K562 (cell line): Measurements from ENCODE around the gene PROK1. TPM values are rescaled to one million over a fixed set of nuclear protein-coding genes. Genes with fewer than 3 reads are reported as not detected.

Source experiments
- ATAC-seq: fragments of 200-7000 bp; cut with Tn5 transposase; 3 replicates; pipeline ENCODE4 v1.9.1; 2020; ENCODE audit warnings: moderate library complexity
- BruUV-seq: library from RNA; stranded (reverse); fragments of 400-500 nt; replicated peaks from 2 replicates; lab custom pipeline; 2021; lab: Mats Ljungman, UMichigan
- CTCF ChIA-PET: fragments of 300-600 bp; formaldehyde crosslinking; extraction: SDS; loops from one replicate; lab custom pipeline; 2021; ENCODE audit warnings: low intra/inter-chr PET ratio; lab: Yijun Ruan, JAX
- POLR2A ChIA-PET: fragments of 300-600, 350-650 bp; sonication (Branson Sonifier 250); formaldehyde crosslinking; extraction: SDS; loops from one replicate; lab custom pipeline; 2021; ENCODE audit warnings: antibody characterized with exemption, inconsistent platforms; lab: Yijun Ruan, JAX
- DNase-seq, 4 experiments: peaks; one replicate each; pipeline versions ENCODE4 v3.0.0 to v3.0.0-alpha.2; 2011 to 2018; ENCODE audit warnings: low spot score in 3 of 4, mixed read lengths in 3 of 4; ENCODE audit errors: extremely low read depth in 1 of 4
- FAIRE-seq: peaks from 2 replicates; lab custom pipeline; 2011; peaks lifted over from hg19 to GRCh38; lab: Jason Lieb, UNC
- H2AFZ ChIP-seq: 2 replicates; pipeline ENCODE4 v1.6.0; 2011; ENCODE audit warnings: low read depth, low read length, control low read depth, inconsistent platforms
- H3K27ac ChIP-seq: fragments of 200-600 bp; 3 replicates; pipeline ENCODE4 v1.8.0; 2011; ENCODE audit warnings: low read depth, mild to moderate bottlenecking, control low read depth, inconsistent platforms, low read length, moderate library complexity, mixed read lengths; ENCODE audit errors: extremely low read depth
- H3K27me3 ChIP-seq, 2 experiments: fragments of 300-600 bp in 1 of 2; 2 replicates in 1 of 2; 3 replicates in 1 of 2; pipeline versions ENCODE4 v1.6.0 to v1.8.0; 2011; ENCODE audit warnings: inconsistent platforms in 2 of 2, low read length in 2 of 2, mild to moderate bottlenecking in 1 of 2, mixed read lengths in 1 of 2, moderate library complexity in 1 of 2; ENCODE audit not compliant: control insufficient read depth in 2 of 2, insufficient read depth in 2 of 2
- H3K36me3 ChIP-seq: fragments of 300-600 bp; 3 replicates; pipeline ENCODE4 v1.8.0; 2011; ENCODE audit warnings: mild to moderate bottlenecking, low read length, inconsistent platforms; ENCODE audit not compliant: control insufficient read depth, insufficient read depth
- H3K4me1 ChIP-seq, 2 experiments: fragments of 200-600 bp in 1 of 2; replicated peaks in 1 of 2; 2 replicates in 1 of 2; 3 replicates in 1 of 2; pipeline versions ENCODE4 v1.5.1 to v1.8.0; 2011; ENCODE audit warnings: inconsistent platforms in 2 of 2, low read length in 2 of 2, mild to moderate bottlenecking in 1 of 2, mixed read lengths in 1 of 2, moderate library complexity in 1 of 2; ENCODE audit not compliant: control insufficient read depth in 2 of 2, insufficient read depth in 2 of 2
- H3K4me2 ChIP-seq: 2 replicates; pipeline ENCODE4 v1.6.1; 2011; ENCODE audit warnings: low read length, control low read depth, inconsistent platforms, mixed read lengths; ENCODE audit not compliant: insufficient read depth
- H3K4me3 ChIP-seq: fragments of 200-600 bp; sonication (generic), shearing (Covaris generic); 2 replicates; pipeline ENCODE4 v1.5.1; 2016; ENCODE audit warnings: control low read depth, inconsistent platforms
- H3K79me2 ChIP-seq: fragments of 200-600 bp; 3 replicates; pipeline ENCODE4 v1.8.0; 2011; ENCODE audit warnings: low read length, inconsistent platforms; ENCODE audit not compliant: control insufficient read depth, insufficient read depth
- H3K9ac ChIP-seq, 2 experiments: 2 replicates each; pipeline versions ENCODE4 v1.6.0 to v1.6.1; 2011; ENCODE audit warnings: low read depth in 2 of 2, low read length in 2 of 2, control low read depth in 1 of 2, inconsistent platforms in 1 of 2, mild to moderate bottlenecking in 1 of 2, mixed read lengths in 1 of 2; ENCODE audit not compliant: insufficient read depth in 1 of 2
- H3K9me1 ChIP-seq: one replicate; pipeline ENCODE4 v1.6.0; 2011; ENCODE audit warnings: inconsistent platforms, mild to moderate bottlenecking, low read length, moderate library complexity; ENCODE audit not compliant: control insufficient read depth, insufficient read depth
- H3K9me3 ChIP-seq: replicated peaks from 2 replicates; pipeline ENCODE4 v1.5.1; 2011; ENCODE audit warnings: low read depth, low read length, inconsistent platforms; ENCODE audit not compliant: control insufficient read depth, insufficient read depth
- H4K20me1 ChIP-seq: replicated peaks from 2 replicates; pipeline ENCODE4 v1.6.1; 2011; ENCODE audit warnings: low read length, inconsistent platforms, mixed read lengths; ENCODE audit not compliant: control insufficient read depth, insufficient read depth
- ATF7 ChIP-seq: fragments of 450-650 bp; IDR thresholded peaks from 2 replicates; pipeline ENCODE4 v1.7.1; 2014; ENCODE audit warnings: mild to moderate bottlenecking, moderate library complexity
- EP300 ChIP-seq: IDR thresholded peaks from 2 replicates; pipeline ENCODE4 v1.6.1; 2012; ENCODE audit warnings: low read length, improper control_type of control experiment
- PKNOX1 ChIP-seq: fragments of 450-650 bp; IDR thresholded peaks from 2 replicates; pipeline ENCODE4 v1.6.1; 2016
- SOX6 ChIP-seq: fragments of 450-650 bp; IDR thresholded peaks from 2 replicates; pipeline ENCODE4 v1.6.1; 2014; ENCODE audit warnings: mild to moderate bottlenecking
- TAF15 ChIP-seq: fragments of 200-400 bp; formaldehyde crosslinking; IDR thresholded peaks from 2 replicates; pipeline ENCODE4 v1.6.1; 2017; ENCODE audit warnings: mild to moderate bottlenecking, low read depth, low read length, moderate library complexity
- ZBED1 ChIP-seq: IDR thresholded peaks from 2 replicates; pipeline ENCODE4 v1.6.1; 2014
- ZBTB49 ChIP-seq: sonication (generic); formaldehyde crosslinking; IDR thresholded peaks from 2 replicates; pipeline ENCODE4 v1.8.0; 2022; ENCODE audit warnings: missing genetic modification reagents, mild to moderate bottlenecking, borderline replicate concordance
- ZNF318 ChIP-seq, 2 experiments: fragments of 450-650 bp; IDR thresholded peaks; 2 replicates each; pipeline ENCODE4 v1.6.1; 2016; ENCODE audit warnings: mild to moderate bottlenecking in 2 of 2, borderline replicate concordance in 1 of 2, low read depth in 1 of 2, moderate library complexity in 1 of 2
- ZNF583 ChIP-seq: fragments of 250-450 bp; sonication (Bioruptor Pico); IDR thresholded peaks from 2 replicates; pipeline ENCODE4 v1.4.0; 2020
- WGBS: fragments of 100-300 bp; shearing (Covaris generic); methylation state at CpG from one replicate; pipeline ENCODE4 v1.1.6; 2016; ENCODE audit warnings: low coverage, mixed read lengths; ENCODE audit not compliant: insufficient coverage; ENCODE audit errors: missing lambda C conversion rate; 5-methylcytosine and 5-hydroxymethylcytosine counted together
- in situ Hi-C: fragments of 300-500 bp; cut with MboI; formaldehyde crosslinking; loops from 4 replicates; pipeline ENCODE4 v1.15.0; 2018; ENCODE audit warnings: inconsistent platforms, mixed read lengths
- intact Hi-C: fragments of 100-400 bp; cut with micrococcal nuclease; formaldehyde crosslinking; loops from 2 replicates; pipeline ENCODE4 v1.14.2; 2022
- polyA plus RNA-seq, 8 experiments: library from polyadenylated mRNA; depleted of rRNA in 4 of 8; stranded (reverse) in 5 of 8; unstranded in 3 of 8; fragments of >200 nt; fragmentation: Nextera tagmentation in 2 of 8; fragmentation: Illumina TruSeq in 1 of 8; extraction: Ambion mirVana in 2 of 8; extraction: Trizol in 1 of 8; gene quantifications; 2 replicates each; pipeline versions ENCODE4 v1.2.1 to v1.2.3, GENCODE V29; 2011 to 2014; ENCODE audit warnings: inconsistent platforms in 1 of 8, missing spikeins in 1 of 8
- total RNA-seq, 7 experiments: library from RNA; depleted of rRNA in 6 of 7; stranded (reverse); fragments of >200 nt in 6 of 7; fragmentation: Illumina TruSeq in 2 of 7; extraction: Trizol in 2 of 7; gene quantifications; 2 replicates each; pipeline versions ENCODE4 v1.2.1 to v1.2.3, GENCODE V29; 2011 to 2021; ENCODE audit warnings: low replicate concordance in 1 of 7

The PROK1 gene
- total and polyA plus RNA-seq, 9 of the 15 experiments (the other 6 are each of a cell fraction or from before 2014, with no cell fraction given), result 0.15 TPM; not detected in 8

- Histone ChIP-seq H3K27ac (no peak overlapping the region), H3K9ac (no peak overlapping the region), H3K27me3 (peaks cover 4 to 12% of the 10 kb centered on the region in 2 experiments; a peak in 2 of 5 replicates), H3K4me2 (no peak overlapping the region), H3K79me2 (no peaks in the 10 kb centered on the region), H3K36me3 (no peaks in the 10 kb centered on the region), H3K4me1 (peaks cover 0 to 7% of the 10 kb centered on the region in 2 experiments; a peak in 4 of 5 replicates), H4K20me1 (no peaks in the 10 kb centered on the region; the same call in 1 of the 2 replicates), H3K4me3 (no peak overlapping the region), H2AFZ (no peak overlapping the region), H3K9me3 (no peaks in the 10 kb centered on the region; the same call in 1 of the 2 replicates), H3K9me1 (no peaks in the 10 kb centered on the region)
- BruUV-seq, result no TSS peak
- POLR2A ChIA-PET, result interaction anchor here (0.9 to 2.2 kb wide), 7 partner anchors 9 to 27 kb away, joined by 3 to 9 read pairs (median 4); no protein-coding TSS in a partner anchor
- CTCF ChIA-PET, result no interaction called here
- FAIRE-seq, result peak; percentile 58
- intact Hi-C loops, result no loop called here
- 6% methylated on average over 2 of the region's 2 CpGs for WGBS
- ATAC-seq, result peak; percentile 79
- in situ Hi-C loops, result no loop called here
- peak in 1 of 4 experiments; percentile 55 for DNase-seq
- TF ChIP-seq ATF7 (peak; percentile 88), PKNOX1 (peak; percentile 51), SOX6 (peak; percentile 93), TAF15 (no peak), ZBTB49 (CRISPR knock-in tag) (no peak), ZBED1 (no peak), ZNF583 (CRISPR knock-in tag) (0 out of 2 replicates have a peak, but pooled peaks have one; percentile 33), ZNF318 (IDR thresholded peaks at IDR 0.05; ENCODE audit: borderline replicate concordance in 1 of 2, low read depth in 1 of 2) (peak in 1 of 2 experiments; percentile 80; a peak in 2 of 4 replicates), EP300 (peak; percentile 31)
These were observed 29.8 kb upstream of the PROK1 start for GRCh38 chr1:110420874-110421793.
